Measurements from ENCODE around the gene ZNF444.
"Not testable (repeated sequence)": the region's sequence is repeated elsewhere in the genome, so short reads cannot be mapped to it uniquely, and the experiment has no call there.

Gene ZNF444

GRCh38 chr19:56148096-56148495, 7.0 kb downstream of the ZNF444 start:
- DNase-seq: no peak

GRCh38 chr19:56148955-56149655, 8.0 kb downstream of the ZNF444 start:
- DNase-seq: not testable (repeated sequence)

GRCh38 chr19:56149656-56150038, 8.6 kb downstream of the ZNF444 start:
- no peak for DNase-seq

GRCh38 chr19:56150358-56150757, 9.3 kb downstream of the ZNF444 start:
- no peak for DNase-seq

GRCh38 chr19:56152644-56153043, 11.6 kb downstream of the ZNF444 start:
- DNase-seq: no peak

GRCh38 chr19:56153507-56153906, 12.4 kb downstream of the ZNF444 start:
- DNase-seq: no peak

GRCh38 chr19:56155124-56155687, 14.1 kb downstream of the ZNF444 start:
- no peak for DNase-seq

- DNase-seq: no peak
Observed at GRCh38 chr19:56156768-56157167, 15.7 kb downstream of the ZNF444 start.

- no peak for DNase-seq
Observed at GRCh38 chr19:56158170-56158757, 17.2 kb downstream of the ZNF444 start.

GRCh38 chr19:56159009-56159559, 18.0 kb downstream of the ZNF444 start:
- no peak for DNase-seq

- DNase-seq: no peak
Observed at GRCh38 chr19:56159622-56160271, 18.7 kb downstream of the ZNF444 start.

GRCh38 chr19:56161534-56161933, 20.4 kb downstream of the ZNF444 start:
- DNase-seq: no peak

GRCh38 chr19:56162258-56162657, 21.2 kb downstream of the ZNF444 start:
- DNase-seq: no peak

GRCh38 chr19:56163097-56163496, 22.0 kb downstream of the ZNF444 start:
- DNase-seq: no peak

- DNase-seq: no peak
Observed at GRCh38 chr19:56167064-56167578, 26.0 kb downstream of the ZNF444 start.

GRCh38 chr19:56170261-56170660, 29.2 kb downstream of the ZNF444 start:
- DNase-seq: no peak

- DNase-seq: no peak
Observed at GRCh38 chr19:56174086-56174485, 33.0 kb downstream of the ZNF444 start.

- DNase-seq: no peak
Observed at GRCh38 chr19:56174550-56174949, 33.5 kb downstream of the ZNF444 start.

- not testable (repeated sequence) for DNase-seq
Observed at GRCh38 chr19:56175861-56176307, 34.8 kb downstream of the ZNF444 start, which contains the start of gene GALP. GALP (plus strand) TSS chr19:56176008; CDS start chr19:56177109, 1,101 bp downstream.

GRCh38 chr19:56176310-56176709, 35.2 kb downstream of the ZNF444 start:
- DNase-seq: not testable (repeated sequence)

GRCh38 chr19:56176881-56177280, 35.8 kb downstream of the ZNF444 start:
- DNase-seq: no peak

- no peak for DNase-seq
Observed at GRCh38 chr19:56177564-56178243, 36.6 kb downstream of the ZNF444 start.

GRCh38 chr19:56189785-56190184, 48.7 kb downstream of the ZNF444 start:
- DNase-seq: no peak
